ENCODE data around the gene ZBTB44. TPM values are rescaled to one million over a fixed set of nuclear protein-coding genes. Genes with fewer than 3 reads are reported as not detected.
A peak's percentile ranks its signal among the peaks of the same experiment; 100 is the strongest.
"Not testable (repeated sequence)": the region's sequence is repeated elsewhere in the genome, so short reads cannot be mapped to it uniquely, and the experiment has no call there.

Gene ZBTB44, protein sequence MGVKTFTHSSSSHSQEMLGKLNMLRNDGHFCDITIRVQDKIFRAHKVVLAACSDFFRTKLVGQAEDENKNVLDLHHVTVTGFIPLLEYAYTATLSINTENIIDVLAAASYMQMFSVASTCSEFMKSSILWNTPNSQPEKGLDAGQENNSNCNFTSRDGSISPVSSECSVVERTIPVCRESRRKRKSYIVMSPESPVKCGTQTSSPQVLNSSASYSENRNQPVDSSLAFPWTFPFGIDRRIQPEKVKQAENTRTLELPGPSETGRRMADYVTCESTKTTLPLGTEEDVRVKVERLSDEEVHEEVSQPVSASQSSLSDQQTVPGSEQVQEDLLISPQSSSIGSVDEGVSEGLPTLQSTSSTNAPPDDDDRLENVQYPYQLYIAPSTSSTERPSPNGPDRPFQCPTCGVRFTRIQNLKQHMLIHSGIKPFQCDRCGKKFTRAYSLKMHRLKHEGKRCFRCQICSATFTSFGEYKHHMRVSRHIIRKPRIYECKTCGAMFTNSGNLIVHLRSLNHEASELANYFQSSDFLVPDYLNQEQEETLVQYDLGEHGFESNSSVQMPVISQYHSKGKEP
- total RNA-seq: 10 to 100 TPM; 47.8 to 50.5 TPM

DNA sequence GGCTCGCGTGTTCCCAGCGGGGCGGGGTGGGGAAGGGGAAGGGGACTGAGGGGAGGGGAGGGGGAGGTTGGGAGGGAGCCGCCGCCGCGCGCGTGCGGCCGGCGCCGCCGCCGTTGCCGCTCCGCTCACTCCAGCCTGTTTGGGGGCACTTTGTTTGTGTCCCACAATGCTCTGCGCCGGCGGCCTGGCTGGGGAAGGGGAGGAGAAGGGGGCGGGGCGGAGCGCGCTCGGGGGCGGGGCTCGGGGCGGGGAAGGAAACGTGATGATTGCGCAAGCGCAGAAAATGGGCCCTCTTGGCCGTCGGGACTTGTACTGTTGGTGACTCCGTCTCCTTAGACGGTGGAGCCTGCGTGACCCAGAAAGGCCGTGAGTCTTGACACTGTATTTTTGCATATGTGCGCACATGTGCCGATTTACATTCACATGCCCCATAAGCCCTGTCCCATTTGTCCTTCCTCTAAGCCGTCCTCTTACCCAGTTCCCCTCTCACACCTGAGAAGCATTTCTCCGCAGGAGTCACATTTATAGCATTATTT is at the start of gene ZBTB44:
Gene ZBTB44, minus strand, starts transcription at position 168 of the 536 bp plus-strand sequence. CDS start 53,044 bp downstream, outside the sequence.
- Mint-ChIP-seq H3K4me3 (peak within 1 kb of the TSS; percentile 96 to 98), H3K36me3 (ENCODE audit: insufficient read depth in 2 of 2) (peaks cover 0 to 3% of the 10 kb centered on the region in 2 donors), H3K4me1 (ENCODE audit: low read depth) (peaks cover 49% of the 10 kb centered on the region), H3K27ac (peak within 1 kb of the TSS; percentile 99), H3K9me3 (no peaks in the 10 kb centered on the region), H3K27me3 (ENCODE audit: low read depth) (no peaks in the 10 kb centered on the region)
- ATAC-seq (replicated peaks in 1 of 2) (peak; percentile 77 to 81), DNase-seq (peak; percentile 88 to 91)

DNA sequence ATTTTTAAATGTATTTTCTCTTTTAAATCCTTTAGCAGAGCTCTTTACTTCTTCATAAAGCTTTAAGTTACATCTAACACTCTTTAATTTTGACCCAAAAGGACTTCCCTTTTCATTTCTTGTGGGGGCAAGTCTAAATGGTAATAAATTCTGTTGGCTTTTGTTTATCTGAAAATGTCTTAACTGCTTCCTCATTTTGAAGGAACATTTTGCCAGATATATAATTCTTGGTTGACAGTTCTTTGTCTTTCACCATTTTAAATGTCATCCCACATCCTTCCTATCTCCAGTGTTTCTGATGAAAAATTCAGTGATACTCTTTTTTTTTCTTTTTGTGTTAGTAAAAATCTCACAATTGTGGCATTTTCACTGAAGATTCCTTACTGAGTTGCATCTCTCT is 44.7 kb upstream of the ZBTB44 start:
- DNase-seq: no peak
- peaks cover 13 to 19% of the 10 kb centered on the region in 2 donors for H3K36me3 Mint-ChIP-seq (ENCODE audit: insufficient read depth in 2 of 2)
- H3K4me3 Mint-ChIP-seq: no peak overlapping the region
- peaks cover 15 to 26% of the 10 kb centered on the region in 2 donors for H3K9me3 Mint-ChIP-seq
- peaks cover 5% of the 10 kb centered on the region for H3K27me3 Mint-ChIP-seq (ENCODE audit: low read depth)
- no peak overlapping the region for H3K27ac Mint-ChIP-seq
- no peak for ATAC-seq (replicated peaks in 1 of 2)
- no peaks in the 10 kb centered on the region for H3K4me1 Mint-ChIP-seq (ENCODE audit: low read depth)

GRCh38 chr11:130358398-130358797 is 43.7 kb upstream of the ZBTB44 start:
- DNase-seq (no peak), ATAC-seq (replicated peaks in 1 of 2) (no peak)
- H3K27me3 Mint-ChIP-seq (ENCODE audit: low read depth): peaks cover 5% of the 10 kb centered on the region
- H3K4me1 Mint-ChIP-seq (ENCODE audit: low read depth): no peaks in the 10 kb centered on the region
- H3K9me3 Mint-ChIP-seq: peaks cover 15 to 27% of the 10 kb centered on the region in 2 donors
- no peak overlapping the region for H3K4me3 Mint-ChIP-seq
- H3K36me3 Mint-ChIP-seq (ENCODE audit: insufficient read depth in 2 of 2): peaks cover 13 to 19% of the 10 kb centered on the region in 2 donors
- H3K27ac Mint-ChIP-seq: no peak overlapping the region

GRCh38 chr11:130347261-130347660 is 32.5 kb upstream of the ZBTB44 start:
- Mint-ChIP-seq H3K27ac (no peak overlapping the region), H3K4me3 (no peak overlapping the region), H3K27me3 (ENCODE audit: low read depth) (no peaks in the 10 kb centered on the region), H3K9me3 (peaks cover 0 to 3% of the 10 kb centered on the region in 2 donors), H3K36me3 (ENCODE audit: insufficient read depth in 2 of 2) (no peaks in the 10 kb centered on the region), H3K4me1 (ENCODE audit: low read depth) (no peaks in the 10 kb centered on the region)
- DNase-seq (no peak), ATAC-seq (replicated peaks in 1 of 2) (no peak)

DNA sequence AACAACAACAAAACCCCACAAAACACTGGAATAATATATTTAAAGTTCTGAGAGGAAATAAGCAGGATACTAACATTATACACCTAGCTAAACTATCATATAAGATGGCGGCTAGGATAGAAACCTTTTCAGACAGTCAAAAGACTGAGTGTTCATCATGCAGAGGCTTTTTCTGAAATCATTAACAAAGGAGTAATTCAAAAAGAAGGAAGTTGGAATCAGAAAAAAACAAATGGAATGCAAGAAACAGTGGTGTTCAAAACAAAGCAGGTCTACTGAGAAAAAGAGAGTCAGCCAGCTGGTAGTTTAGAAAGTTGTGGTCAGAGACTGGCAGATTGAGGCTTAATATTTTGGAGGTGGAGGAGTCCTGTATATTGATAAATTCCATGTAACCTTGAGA is 30.1 kb upstream of the ZBTB44 start:
- DNase-seq (no peak), ATAC-seq (replicated peaks in 1 of 2) (no peak)
- Mint-ChIP-seq H3K4me1 (ENCODE audit: low read depth) (peaks cover 12% of the 10 kb centered on the region), H3K27me3 (ENCODE audit: low read depth) (no peaks in the 10 kb centered on the region), H3K9me3 (peaks cover 6 to 8% of the 10 kb centered on the region in 2 donors), H3K27ac (no peak overlapping the region), H3K36me3 (ENCODE audit: insufficient read depth in 2 of 2) (peaks cover 2 to 7% of the 10 kb centered on the region in 2 donors), H3K4me3 (no peak overlapping the region)

GRCh38 chr11:130340671-130341319 is 26.1 kb upstream of the ZBTB44 start:
- DNase-seq (peak; percentile 34 to 39), ATAC-seq (replicated peaks in 1 of 2) (peak; percentile 99 to 100)
- Mint-ChIP-seq H3K27ac (no peak overlapping the region), H3K4me1 (ENCODE audit: low read depth) (peaks cover 12% of the 10 kb centered on the region), H3K36me3 (ENCODE audit: insufficient read depth in 2 of 2) (peaks cover 4 to 12% of the 10 kb centered on the region in 2 donors), H3K9me3 (peaks cover 8 to 9% of the 10 kb centered on the region in 2 donors), H3K27me3 (ENCODE audit: low read depth) (no peaks in the 10 kb centered on the region), H3K4me3 (peak overlapping the region in 1 of 2 donors; percentile 2)

- H3K27ac Mint-ChIP-seq: no peak overlapping the region
- DNase-seq (no peak), ATAC-seq (replicated peaks in 1 of 2) (no peak)
- H3K36me3 Mint-ChIP-seq (ENCODE audit: insufficient read depth in 2 of 2): peaks cover 4 to 12% of the 10 kb centered on the region in 2 donors
- peaks cover 12% of the 10 kb centered on the region for H3K4me1 Mint-ChIP-seq (ENCODE audit: low read depth)
- no peak overlapping the region for H3K4me3 Mint-ChIP-seq
- peaks cover 5 to 8% of the 10 kb centered on the region in 2 donors for H3K9me3 Mint-ChIP-seq
- no peaks in the 10 kb centered on the region for H3K27me3 Mint-ChIP-seq (ENCODE audit: low read depth)
Measured at GRCh38 chr11:130338667-130339066, 23.9 kb upstream of the ZBTB44 start.

- H3K36me3 Mint-ChIP-seq (ENCODE audit: insufficient read depth in 2 of 2): peaks cover 4 to 12% of the 10 kb centered on the region in 2 donors
- H3K27me3 Mint-ChIP-seq (ENCODE audit: low read depth): no peaks in the 10 kb centered on the region
- H3K27ac Mint-ChIP-seq: no peak overlapping the region
- H3K4me1 Mint-ChIP-seq (ENCODE audit: low read depth): peaks cover 12% of the 10 kb centered on the region
- H3K4me3 Mint-ChIP-seq: no peak overlapping the region
- DNase-seq (no peak), ATAC-seq (replicated peaks in 1 of 2) (no peak)
- H3K9me3 Mint-ChIP-seq: peaks cover 5 to 8% of the 10 kb centered on the region in 2 donors
Measured at GRCh38 chr11:130337281-130338089, 22.8 kb upstream of the ZBTB44 start.

GRCh38 chr11:130331397-130331796 is 16.7 kb upstream of the ZBTB44 start:
- H3K4me3 Mint-ChIP-seq; DNase-seq; H3K36me3 Mint-ChIP-seq (ENCODE audit: insufficient read depth in 2 of 2); ATAC-seq (replicated peaks in 1 of 2); H3K27me3 Mint-ChIP-seq (ENCODE audit: low read depth); H3K9me3 Mint-ChIP-seq; H3K4me1 Mint-ChIP-seq (ENCODE audit: low read depth); H3K27ac Mint-ChIP-seq: not testable (repeated sequence)

GRCh38 chr11:130330101-130330684 is 15.5 kb upstream of the ZBTB44 start:
- Mint-ChIP-seq H3K27ac (no peak overlapping the region), H3K36me3 (ENCODE audit: insufficient read depth in 2 of 2) (peaks cover 4 to 6% of the 10 kb centered on the region in 2 donors), H3K4me1 (ENCODE audit: low read depth) (no peaks in the 10 kb centered on the region), H3K4me3 (no peak overlapping the region), H3K27me3 (ENCODE audit: low read depth) (no peaks in the 10 kb centered on the region), H3K9me3 (peaks cover 0 to 6% of the 10 kb centered on the region in 2 donors)
- no peak for ATAC-seq (replicated peaks in 1 of 2)
- DNase-seq: no peak

DNA sequence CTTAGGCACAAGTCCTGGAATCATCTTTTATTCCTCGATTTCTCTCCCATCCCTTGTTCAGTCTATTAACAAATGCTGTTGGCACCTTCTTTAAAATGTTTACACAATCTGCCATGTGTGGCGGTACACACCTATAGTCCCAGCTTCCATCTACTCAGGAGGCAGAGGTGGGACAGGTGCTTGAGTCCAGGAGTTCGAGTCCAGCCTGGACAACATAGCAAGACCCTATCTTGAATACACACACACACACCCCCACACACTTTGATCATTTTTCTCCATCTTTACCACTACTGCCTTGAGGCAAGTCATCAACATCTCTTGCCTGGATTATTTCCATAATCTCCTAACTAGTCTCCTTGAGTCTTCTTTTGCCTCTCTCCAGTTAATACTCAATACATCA is 13.7 kb upstream of the ZBTB44 start:
- H3K27me3 Mint-ChIP-seq (ENCODE audit: low read depth): no peaks in the 10 kb centered on the region
- no peaks in the 10 kb centered on the region for H3K4me1 Mint-ChIP-seq (ENCODE audit: low read depth)
- no peak overlapping the region for H3K4me3 Mint-ChIP-seq
- H3K9me3 Mint-ChIP-seq: peaks cover 1 to 6% of the 10 kb centered on the region in 2 donors
- DNase-seq (no peak), ATAC-seq (replicated peaks in 1 of 2) (no peak)
- H3K36me3 Mint-ChIP-seq (ENCODE audit: insufficient read depth in 2 of 2): peaks cover 4 to 6% of the 10 kb centered on the region in 2 donors
- H3K27ac Mint-ChIP-seq: no peak overlapping the region

DNA sequence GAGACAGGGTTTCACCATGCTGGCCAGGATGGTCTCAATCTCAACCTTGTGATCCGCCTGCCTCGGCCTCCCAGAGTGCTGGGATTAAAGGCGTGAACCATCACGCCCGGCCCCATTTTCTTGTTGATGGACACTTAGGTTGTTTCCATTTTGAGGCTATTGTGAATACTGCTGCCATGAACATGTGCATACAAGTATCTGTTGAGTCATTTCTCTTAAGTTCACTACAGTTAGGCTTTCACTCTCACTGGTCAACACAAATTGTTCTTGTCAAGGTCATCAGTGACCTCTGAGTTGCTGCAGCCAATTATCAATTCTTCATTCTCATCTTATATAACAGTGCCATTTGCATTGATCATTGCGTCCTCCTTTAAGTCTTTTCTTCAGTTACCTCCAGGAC is 13.0 kb upstream of the ZBTB44 start:
- peaks cover 4 to 9% of the 10 kb centered on the region in 2 donors for H3K36me3 Mint-ChIP-seq (ENCODE audit: insufficient read depth in 2 of 2)
- peaks cover 1 to 9% of the 10 kb centered on the region in 2 donors for H3K9me3 Mint-ChIP-seq
- no peak overlapping the region for H3K4me3 Mint-ChIP-seq
- no peak overlapping the region for H3K27ac Mint-ChIP-seq
- DNase-seq (no peak), ATAC-seq (replicated peaks in 1 of 2) (no peak)
- no peaks in the 10 kb centered on the region for H3K27me3 Mint-ChIP-seq (ENCODE audit: low read depth)
- H3K4me1 Mint-ChIP-seq (ENCODE audit: low read depth): no peaks in the 10 kb centered on the region
